RWPE2 (cell line): Measurements from ENCODE around the gene BACE1.

Source experiments
- ATAC-seq: fragments of 200-7000 bp; cut with Tn5 transposase; 3 replicates; pipeline ENCODE4 v1.9.1; 2021; ENCODE audit warnings: low read depth
- DNase-seq: peaks from one replicate; pipeline ENCODE4 v3.0.0-alpha.2; 2020; ENCODE audit warnings: low spot score
- H3K27ac ChIP-seq: fragments of 450-650 bp; 2 replicates; pipeline ENCODE4 v1.5.1; 2017; ENCODE audit warnings: mild to moderate bottlenecking; ENCODE audit not compliant: poor library complexity, severe bottlenecking
- H3K27me3 ChIP-seq: fragments of 250-450 bp; sonication (Bioruptor Pico); 2 replicates; pipeline ENCODE4 v1.5.1; 2021; ENCODE audit warnings: mild to moderate bottlenecking, moderate library complexity; ENCODE audit not compliant: insufficient read depth, poor library complexity, severe bottlenecking
- H3K36me3 ChIP-seq: fragments of 250-450 bp; sonication (Bioruptor Pico); 2 replicates; pipeline ENCODE4 v1.5.1; 2020; ENCODE audit warnings: low read depth, mild to moderate bottlenecking, moderate library complexity
- H3K4me1 ChIP-seq: fragments of 250-450 bp; sonication (Bioruptor Pico); 2 replicates; pipeline ENCODE4 v1.5.1; 2021; ENCODE audit warnings: mild to moderate bottlenecking, moderate library complexity; ENCODE audit not compliant: insufficient read depth, poor library complexity, severe bottlenecking
- H3K4me3 ChIP-seq: fragments of 250-450 bp; sonication (Bioruptor Pico); 2 replicates; pipeline ENCODE4 v1.5.1; 2021; ENCODE audit warnings: mild to moderate bottlenecking, moderate library complexity; ENCODE audit not compliant: severe bottlenecking
- H3K9me3 ChIP-seq: fragments of 250-450 bp; sonication (Bioruptor Pico); 2 replicates; pipeline ENCODE4 v1.5.1; 2021; ENCODE audit warnings: mild to moderate bottlenecking, moderate library complexity; ENCODE audit not compliant: severe bottlenecking
- TF ChIP-seq, protein P1 (sequence below): fragments of 450-650 bp; IDR thresholded peaks from one replicate; pipeline ENCODE4 v1.5.1; 2017; ENCODE audit warnings: mild to moderate bottlenecking, moderate library complexity; ENCODE audit not compliant: poor library complexity, severe bottlenecking

BACE1 gene

DNA sequence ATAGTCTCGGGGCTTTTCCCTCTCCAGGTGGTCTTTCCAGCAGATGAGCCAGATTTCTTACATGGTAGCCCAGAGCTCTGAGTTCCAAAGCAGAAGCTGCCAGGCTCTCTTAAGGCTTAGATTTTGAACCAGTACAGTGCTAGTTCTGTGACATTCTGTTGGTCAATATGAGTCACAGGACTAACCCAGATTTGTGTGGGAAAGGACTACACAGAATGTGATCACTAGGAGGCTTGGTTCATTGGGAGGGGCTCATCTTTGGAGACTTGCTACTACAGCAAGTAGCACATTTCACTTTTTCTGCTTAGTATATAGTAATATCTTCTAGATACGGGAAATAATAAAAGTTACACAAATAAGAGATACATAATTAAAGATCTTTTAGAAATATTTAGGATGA, 59.5 kb downstream of the BACE1 start:
- H3K27me3 ChIP-seq, result no peaks in the 10 kb centered on the region
- DNase-seq (no peak), ATAC-seq (peak; percentile 40; the same call in 1 of the 3 replicates)
- no peak overlapping the region for H3K4me3 ChIP-seq
- no peaks in the 10 kb centered on the region for H3K4me1 ChIP-seq
- H3K27ac ChIP-seq, result no peak overlapping the region
- H3K9me3 ChIP-seq, result no peaks in the 10 kb centered on the region
- H3K36me3 ChIP-seq, result peaks cover 37% of the 10 kb centered on the region
- TF ChIP-seq, protein P1, sequence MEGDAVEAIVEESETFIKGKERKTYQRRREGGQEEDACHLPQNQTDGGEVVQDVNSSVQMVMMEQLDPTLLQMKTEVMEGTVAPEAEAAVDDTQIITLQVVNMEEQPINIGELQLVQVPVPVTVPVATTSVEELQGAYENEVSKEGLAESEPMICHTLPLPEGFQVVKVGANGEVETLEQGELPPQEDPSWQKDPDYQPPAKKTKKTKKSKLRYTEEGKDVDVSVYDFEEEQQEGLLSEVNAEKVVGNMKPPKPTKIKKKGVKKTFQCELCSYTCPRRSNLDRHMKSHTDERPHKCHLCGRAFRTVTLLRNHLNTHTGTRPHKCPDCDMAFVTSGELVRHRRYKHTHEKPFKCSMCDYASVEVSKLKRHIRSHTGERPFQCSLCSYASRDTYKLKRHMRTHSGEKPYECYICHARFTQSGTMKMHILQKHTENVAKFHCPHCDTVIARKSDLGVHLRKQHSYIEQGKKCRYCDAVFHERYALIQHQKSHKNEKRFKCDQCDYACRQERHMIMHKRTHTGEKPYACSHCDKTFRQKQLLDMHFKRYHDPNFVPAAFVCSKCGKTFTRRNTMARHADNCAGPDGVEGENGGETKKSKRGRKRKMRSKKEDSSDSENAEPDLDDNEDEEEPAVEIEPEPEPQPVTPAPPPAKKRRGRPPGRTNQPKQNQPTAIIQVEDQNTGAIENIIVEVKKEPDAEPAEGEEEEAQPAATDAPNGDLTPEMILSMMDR, result no peak

DNA sequence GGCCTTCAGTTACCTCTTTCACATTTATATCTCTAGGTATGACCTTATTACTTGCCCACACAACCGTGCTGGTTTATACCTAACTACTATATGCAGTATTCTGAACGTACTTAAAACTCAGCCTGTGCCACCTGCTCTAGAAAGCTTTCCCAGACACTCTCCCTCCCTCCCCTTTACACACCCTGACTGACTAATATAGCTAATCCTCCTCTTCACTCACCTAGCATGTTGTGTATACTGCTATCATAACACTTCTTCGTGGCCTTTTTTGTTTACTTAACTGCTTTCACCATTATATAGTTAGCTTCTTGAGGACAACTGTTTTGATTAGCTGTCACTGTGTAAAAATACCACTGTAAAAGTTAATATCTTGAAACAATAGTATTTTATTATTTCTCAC, 60.1 kb downstream of the BACE1 start:
- Histone ChIP-seq H3K9me3 (no peaks in the 10 kb centered on the region), H3K4me3 (no peak overlapping the region), H3K4me1 (no peaks in the 10 kb centered on the region), H3K27me3 (no peaks in the 10 kb centered on the region), H3K27ac (no peak overlapping the region), H3K36me3 (peaks cover 31% of the 10 kb centered on the region)
- ATAC-seq (no peak), DNase-seq (no peak)
- TF ChIP-seq, protein P1, result no peak

DNA sequence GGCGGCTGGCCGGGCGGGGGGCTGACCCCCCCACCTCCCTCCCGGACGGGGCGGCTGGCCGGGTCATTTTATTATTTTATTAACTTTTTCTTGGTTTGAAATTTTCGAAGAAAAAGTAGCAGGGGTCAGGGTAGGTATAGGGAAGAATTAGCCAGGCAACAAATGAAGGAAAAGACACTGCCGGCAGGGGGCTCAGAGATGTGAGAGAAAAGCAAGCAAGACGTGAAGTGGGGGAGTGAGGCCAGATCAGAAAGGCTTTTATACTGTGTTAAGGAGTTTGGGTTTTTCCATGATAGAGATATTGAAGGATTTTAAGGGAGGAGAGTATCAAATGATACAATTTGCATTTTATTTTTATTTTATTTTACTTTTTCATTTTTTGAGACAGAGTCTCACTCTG, 64.5 kb downstream of the BACE1 start:
- ATAC-seq, result no peak

DNA sequence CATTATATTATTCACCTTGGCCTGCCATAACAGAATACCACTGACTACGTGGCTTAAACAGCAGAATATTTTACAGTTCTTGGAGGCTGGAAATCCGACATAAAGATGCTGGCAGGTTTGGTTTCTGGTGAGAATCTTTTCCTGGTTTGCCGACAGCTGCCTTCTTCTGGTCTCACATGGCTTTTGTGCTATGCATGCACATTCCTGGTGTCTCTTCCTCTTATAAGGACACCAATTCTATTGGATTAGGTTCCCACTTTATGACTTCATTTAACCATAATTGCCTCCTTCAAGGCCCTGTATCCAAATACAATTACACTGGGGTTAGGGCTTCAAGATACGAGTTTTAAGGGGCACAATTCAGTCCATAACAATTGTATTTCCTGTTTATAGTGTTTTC, 66.5 kb downstream of the BACE1 start:
- Histone ChIP-seq H3K27me3 (no peaks in the 10 kb centered on the region), H3K36me3 (peaks cover 66% of the 10 kb centered on the region), H3K4me1 (no peaks in the 10 kb centered on the region), H3K27ac (no peak overlapping the region), H3K9me3 (no peaks in the 10 kb centered on the region), H3K4me3 (no peak overlapping the region)
- ATAC-seq (no peak), DNase-seq (no peak)
- TF ChIP-seq, protein P1, result no peak

More for the DNA sequence above, 64.5 kb downstream of the BACE1 start:
- peaks cover 48% of the 10 kb centered on the region for H3K36me3 ChIP-seq
- H3K9me3 ChIP-seq, result no peaks in the 10 kb centered on the region
- no peaks in the 10 kb centered on the region for H3K4me1 ChIP-seq
- TF ChIP-seq, protein P1, result no peak
- H3K27ac ChIP-seq, result no peak overlapping the region
- no peak for DNase-seq
- no peaks in the 10 kb centered on the region for H3K27me3 ChIP-seq
- H3K4me3 ChIP-seq, result no peak overlapping the region

DNA sequence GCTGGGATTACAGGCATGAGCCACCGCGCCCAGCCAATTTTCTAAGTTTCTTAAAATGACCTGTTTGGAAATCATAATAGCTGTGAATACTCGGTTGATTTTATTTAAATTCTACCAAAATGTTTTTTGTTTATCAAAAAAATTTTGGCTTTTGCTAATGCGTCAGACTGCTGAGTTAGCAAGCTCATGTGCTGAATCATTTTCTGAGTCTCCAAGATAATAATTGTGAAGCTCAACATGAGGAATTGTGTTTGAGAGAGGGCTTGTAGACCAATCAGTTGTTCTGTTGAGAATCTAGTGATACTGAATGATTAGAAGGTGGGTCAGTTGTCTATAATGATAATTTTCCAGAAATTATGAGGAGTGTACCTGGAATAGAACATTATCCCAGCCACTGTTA, 67.7 kb downstream of the BACE1 start:
- no peak overlapping the region for H3K4me3 ChIP-seq
- H3K4me1 ChIP-seq, result no peaks in the 10 kb centered on the region
- peaks cover 73% of the 10 kb centered on the region for H3K36me3 ChIP-seq
- no peak overlapping the region for H3K27ac ChIP-seq
- no peaks in the 10 kb centered on the region for H3K27me3 ChIP-seq
- DNase-seq (no peak), ATAC-seq (no peak)
- no peaks in the 10 kb centered on the region for H3K9me3 ChIP-seq
- TF ChIP-seq, protein P1, result no peak
